Hematopoietic multipotent progenitor cell treated with erythropoietin and hydrocortisone succinate and interleukin-3 and kit ligand, for 8 days (in vitro differentiated cells): ENCODE measurements around the gene OSBPL2.
A peak's percentile ranks its signal among the peaks of the same experiment; 100 is the strongest.

ENCODE experiments used
- DNase-seq: peaks from one replicate; pipeline ENCODE4 v3.0.0-alpha.2; 2015

OSBPL2 gene

GRCh38 chr20:62222972-62223371 lies 15.3 kb upstream of the OSBPL2 start:
- no peak for DNase-seq

DNA sequence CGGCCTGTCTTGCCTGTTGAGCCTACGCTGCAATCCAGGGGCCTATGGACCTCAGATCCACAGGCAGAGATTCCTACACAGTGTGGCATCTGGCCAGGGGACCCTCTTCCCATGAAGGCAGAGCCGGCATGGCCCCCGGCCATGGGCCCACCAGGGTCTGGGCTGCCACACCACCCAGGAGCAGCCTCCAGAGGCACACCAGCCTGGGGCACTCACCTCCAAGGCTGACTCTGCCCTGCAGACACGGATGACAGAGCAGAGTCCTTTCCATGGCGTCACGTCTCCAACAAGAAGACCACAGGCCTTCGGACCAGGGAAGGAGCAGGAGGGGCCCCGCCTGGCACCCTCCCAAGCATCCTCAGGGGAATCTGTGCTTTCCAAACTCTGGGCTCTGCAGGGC lies 14.8 kb upstream of the OSBPL2 start:
- no peak for DNase-seq

GRCh38 chr20:62224113-62224855 lies 14.0 kb upstream of the OSBPL2 start:
- DNase-seq: no peak

DNA sequence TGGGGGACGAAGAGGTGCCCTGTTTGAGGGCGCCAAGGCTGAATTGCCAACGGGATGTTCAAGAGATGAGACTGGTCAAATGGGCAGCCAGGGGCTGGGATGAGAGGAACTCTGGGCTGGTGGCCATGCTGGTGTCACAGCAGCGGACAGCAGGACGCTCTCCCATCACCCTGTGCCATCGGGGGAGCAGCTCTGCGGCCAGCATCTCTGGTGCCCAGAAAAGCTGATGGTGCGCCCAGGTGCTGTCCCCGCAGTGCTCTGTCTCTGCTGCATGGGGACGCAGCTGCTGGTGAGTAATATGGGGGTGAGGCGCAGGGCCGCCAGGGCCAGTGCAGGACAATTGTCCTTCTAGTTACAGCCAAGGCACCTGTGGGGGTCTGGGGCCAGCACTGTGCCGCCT lies 13.3 kb upstream of the OSBPL2 start:
- no peak for DNase-seq

DNA sequence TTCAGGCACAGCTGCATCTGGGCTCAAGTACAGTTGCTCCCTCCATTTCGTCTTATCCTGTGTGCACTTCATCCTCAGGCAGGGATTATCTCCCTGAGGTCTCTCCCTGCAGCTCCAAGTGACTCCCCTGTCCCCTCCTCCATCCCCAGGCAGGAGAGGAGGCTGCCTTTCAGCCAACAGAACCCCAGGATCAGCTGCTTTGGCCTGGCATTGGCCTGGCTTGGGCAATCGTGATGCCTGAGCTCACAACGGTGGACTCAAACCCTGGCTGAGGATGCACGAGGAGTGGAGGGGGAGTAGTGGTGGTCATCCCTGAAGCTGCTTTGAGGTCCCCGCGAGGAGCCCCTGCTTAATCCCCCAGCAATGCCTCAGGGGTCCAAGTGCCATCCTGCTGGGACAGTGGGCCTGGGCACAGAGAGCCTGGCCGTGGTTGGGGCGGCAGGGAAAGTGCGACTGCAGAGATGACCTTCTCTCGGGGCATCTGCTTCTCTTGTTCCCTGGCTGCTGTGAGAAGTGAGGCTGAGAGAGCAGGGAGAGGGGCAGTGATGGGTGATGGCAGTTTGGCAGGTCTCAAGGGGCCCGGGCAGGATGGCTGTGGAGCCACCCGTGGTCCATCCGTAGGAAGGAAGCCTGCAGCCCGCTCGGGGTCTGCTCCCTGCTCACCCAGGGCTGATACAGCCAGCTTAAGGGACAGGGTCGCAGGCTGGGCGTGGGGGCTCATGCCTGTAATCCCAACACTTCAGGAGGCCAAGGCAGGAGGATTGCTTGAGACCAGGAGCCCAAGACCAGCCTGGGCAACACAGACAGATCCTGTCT lies 12.3 kb upstream of the OSBPL2 start:
- DNase-seq: no peak

- no peak for DNase-seq
These were observed 11.4 kb upstream of the OSBPL2 start for GRCh38 chr20:62226707-62227590.

DNA sequence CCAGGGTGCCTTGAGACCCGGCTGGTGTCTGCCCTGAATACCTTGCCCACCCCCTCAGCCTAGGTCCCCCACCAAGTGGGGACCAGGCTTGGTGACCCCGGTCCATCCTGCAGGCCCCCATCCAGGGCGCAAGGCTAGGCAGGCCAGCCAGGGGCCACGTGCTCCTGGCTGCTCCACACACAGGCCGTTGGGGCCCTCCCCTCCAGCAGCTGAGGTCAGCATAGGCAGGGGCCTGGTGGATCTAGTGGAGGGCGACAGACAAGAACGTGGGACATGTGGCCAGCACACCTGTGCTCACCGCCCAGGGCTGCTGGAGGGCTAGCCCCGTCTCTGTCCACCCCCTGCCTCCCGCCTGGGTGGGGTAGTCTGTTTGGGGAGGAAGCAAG lies 10.7 kb upstream of the OSBPL2 start:
- no peak for DNase-seq

DNA sequence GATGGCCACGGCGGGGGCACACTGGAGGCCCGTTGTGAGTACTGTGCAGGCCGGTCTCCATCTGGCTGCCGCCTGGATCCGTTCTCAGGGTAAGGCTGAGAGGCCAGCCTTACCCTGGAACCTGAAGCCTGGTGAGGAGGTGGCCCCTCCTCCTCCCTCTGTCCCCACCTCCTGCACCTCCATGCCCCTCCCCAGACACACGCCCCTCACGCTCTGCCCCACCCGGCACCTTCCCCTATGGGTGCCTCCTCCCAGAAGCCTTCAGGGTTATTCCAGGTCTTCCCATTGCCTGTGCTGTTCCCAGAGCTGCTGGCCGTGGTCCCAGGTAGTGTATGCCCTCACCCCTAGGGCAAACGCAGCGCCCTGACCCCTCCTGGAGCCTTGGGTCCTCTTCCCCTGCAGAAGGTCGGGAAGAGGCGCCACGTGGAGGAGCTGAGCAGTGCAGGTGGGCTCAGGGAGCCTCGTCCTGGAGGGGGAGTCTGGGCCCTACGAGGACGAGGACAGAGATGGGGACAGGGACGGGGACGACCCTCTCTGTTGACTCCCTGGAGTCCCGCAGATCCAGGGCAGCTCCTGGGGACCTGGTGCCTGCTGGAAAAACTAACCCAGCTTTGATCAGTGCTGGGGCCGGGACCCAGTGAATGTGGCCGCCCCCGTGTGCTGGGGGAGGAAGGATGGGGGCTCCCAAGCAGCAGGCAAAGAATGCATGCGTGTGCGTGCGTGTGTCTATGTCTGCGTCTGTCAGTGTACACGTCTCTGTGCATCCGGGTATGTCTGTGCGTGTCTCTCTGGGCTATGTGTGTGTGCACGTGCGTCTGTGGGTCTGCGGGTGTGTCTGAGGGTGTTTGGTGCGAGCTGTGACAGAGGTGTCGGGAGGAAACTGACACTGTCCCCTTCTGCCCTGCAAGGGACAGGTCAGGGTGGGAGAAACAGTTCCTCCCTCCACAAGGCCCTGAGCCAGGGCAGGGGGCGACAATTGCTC lies 10.1 kb upstream of the OSBPL2 start:
- no peak for DNase-seq

DNA sequence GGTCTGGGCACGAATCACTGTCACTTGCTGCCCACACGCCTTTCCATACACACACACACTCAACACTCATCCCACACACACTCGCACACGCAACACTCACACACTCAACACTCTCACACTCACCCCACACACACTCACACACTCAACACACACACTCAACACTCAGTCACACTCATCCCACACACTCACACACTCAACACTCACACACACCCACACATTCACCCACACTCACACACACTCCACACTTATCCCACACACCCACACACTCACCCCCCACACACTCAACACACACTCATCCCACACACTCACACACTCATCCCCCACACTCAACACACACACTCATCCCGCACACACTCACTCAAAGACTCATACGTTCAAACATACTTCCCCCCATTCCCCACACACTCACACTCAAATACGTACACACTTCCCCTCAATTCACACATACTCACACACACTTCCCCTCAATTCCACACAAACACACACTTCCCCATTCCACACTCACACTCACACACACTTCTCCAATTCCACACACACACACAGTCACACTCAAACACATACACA lies 9.3 kb upstream of the OSBPL2 start:
- DNase-seq: no peak

- DNase-seq: no peak
These were observed 8.7 kb upstream of the OSBPL2 start for GRCh38 chr20:62229667-62230066.

- DNase-seq: no peak
These were observed 8.0 kb upstream of the OSBPL2 start for GRCh38 chr20:62230276-62230675.

GRCh38 chr20:62230696-62231095 lies 7.6 kb upstream of the OSBPL2 start:
- DNase-seq: no peak

DNA sequence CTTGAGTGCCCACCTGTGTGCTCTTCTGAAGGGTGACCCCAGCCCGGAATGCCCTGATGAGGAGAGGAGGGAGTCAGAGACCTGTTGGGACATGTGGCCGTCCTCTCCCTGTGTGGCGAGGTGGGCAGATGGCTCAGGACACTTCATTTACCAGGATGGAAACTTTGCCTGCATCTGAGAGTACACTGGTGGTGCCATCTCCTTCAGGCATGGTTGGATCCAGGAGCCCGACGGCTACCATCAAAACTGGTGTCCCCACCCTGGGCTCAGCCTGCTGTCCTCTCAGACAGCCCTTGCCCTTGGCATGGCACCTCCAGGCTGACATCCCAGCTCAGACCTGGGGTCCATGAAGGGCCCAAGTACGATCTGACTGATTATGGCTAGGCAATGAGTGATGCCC lies 7.0 kb upstream of the OSBPL2 start:
- no peak for DNase-seq

GRCh38 chr20:62232194-62232593 lies 6.1 kb upstream of the OSBPL2 start:
- no peak for DNase-seq

GRCh38 chr20:62232770-62233645 lies 5.3 kb upstream of the OSBPL2 start:
- DNase-seq: peak; percentile 50

GRCh38 chr20:62233684-62234083 lies 4.6 kb upstream of the OSBPL2 start:
- peak; percentile 46 for DNase-seq

DNA sequence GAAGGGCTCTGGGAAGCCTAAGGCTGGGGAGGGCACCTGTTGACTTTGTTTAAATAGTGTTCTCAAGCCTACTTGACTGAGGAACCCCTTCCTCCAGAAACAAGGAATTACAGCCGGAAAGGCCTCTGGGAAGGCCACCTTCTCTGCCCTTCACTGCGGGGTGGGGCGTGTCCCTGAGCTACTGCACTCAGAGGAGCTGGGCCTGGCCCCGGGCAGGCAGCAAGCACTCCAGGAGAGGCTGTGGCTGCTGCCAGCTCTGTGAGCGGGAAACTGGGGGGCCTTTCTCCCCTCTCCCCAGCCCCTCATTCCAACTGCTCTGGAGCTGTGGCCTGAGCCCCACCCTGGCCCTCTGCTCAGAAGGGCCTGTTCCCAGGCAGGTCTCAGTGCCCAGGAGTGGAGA lies 4.0 kb upstream of the OSBPL2 start:
- peak; percentile 70 for DNase-seq

GRCh38 chr20:62235001-62235776 lies 3.1 kb upstream of the OSBPL2 start:
- DNase-seq: peak; percentile 96

DNA sequence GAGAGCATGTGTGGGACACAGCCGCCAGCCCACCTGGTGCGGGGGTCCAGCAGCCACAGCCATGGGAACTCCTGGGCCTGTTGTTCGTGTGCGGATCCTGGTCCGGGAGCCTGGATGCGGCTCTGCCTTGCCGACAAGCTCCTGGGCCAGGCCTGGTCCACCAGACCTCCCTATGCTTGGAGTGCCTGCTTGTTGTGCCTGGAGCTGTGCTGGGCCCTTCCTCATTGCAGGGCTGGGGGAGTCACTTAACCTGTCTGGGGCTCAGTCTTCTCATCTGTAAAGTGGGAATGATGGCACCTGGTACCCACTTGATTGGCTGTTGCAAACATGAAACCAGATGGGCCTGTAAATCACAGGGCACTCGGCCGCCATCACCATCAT lies 2.6 kb upstream of the OSBPL2 start:
- DNase-seq: no peak

DNA sequence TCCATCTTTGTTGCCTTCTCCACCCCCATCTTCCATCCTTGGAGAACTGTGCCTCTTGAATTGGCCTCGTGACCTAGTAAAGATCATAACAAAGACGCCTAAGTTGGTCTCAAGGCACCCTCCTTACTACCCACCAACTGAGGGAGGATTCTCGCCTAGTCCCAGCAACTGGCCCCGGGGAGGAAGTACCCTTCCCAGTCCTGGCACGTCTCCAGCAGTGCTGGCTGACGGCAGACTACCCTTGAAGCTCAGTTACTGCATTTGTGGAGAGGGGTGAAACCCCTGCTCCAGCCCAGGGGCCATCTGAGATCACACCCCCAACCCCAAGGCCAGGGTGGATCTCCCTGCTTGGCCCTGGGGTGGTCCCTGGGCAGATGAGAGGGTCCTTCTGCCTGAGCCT lies 2.1 kb upstream of the OSBPL2 start:
- no peak for DNase-seq
